Measurements from ENCODE around the gene IPO4.

DNA sequence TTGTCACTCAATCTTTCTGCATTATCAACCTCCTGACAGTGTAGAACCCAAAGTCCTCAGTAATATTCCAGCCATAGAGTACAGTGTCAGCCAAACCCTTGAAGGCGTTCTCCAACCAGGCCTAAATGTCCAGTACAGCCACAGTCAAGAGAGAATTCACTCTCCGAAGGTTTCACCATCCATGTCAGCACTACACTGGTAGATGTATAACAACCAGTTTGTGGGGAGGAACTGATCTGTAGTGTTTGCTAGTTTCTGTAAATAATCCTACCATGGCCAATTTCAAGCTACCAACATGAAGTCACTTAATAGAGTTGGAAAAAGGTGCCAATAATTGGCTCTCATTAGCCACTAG is 27.7 kb upstream of the IPO4 start:
- TF ChIP-seq, protein P1, sequence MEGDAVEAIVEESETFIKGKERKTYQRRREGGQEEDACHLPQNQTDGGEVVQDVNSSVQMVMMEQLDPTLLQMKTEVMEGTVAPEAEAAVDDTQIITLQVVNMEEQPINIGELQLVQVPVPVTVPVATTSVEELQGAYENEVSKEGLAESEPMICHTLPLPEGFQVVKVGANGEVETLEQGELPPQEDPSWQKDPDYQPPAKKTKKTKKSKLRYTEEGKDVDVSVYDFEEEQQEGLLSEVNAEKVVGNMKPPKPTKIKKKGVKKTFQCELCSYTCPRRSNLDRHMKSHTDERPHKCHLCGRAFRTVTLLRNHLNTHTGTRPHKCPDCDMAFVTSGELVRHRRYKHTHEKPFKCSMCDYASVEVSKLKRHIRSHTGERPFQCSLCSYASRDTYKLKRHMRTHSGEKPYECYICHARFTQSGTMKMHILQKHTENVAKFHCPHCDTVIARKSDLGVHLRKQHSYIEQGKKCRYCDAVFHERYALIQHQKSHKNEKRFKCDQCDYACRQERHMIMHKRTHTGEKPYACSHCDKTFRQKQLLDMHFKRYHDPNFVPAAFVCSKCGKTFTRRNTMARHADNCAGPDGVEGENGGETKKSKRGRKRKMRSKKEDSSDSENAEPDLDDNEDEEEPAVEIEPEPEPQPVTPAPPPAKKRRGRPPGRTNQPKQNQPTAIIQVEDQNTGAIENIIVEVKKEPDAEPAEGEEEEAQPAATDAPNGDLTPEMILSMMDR (IDR thresholded peaks at IDR 0.05; ENCODE audit: insufficient read depth, low read length): no peak
- TF ChIP-seq POLR2AphosphoS5 (IDR thresholded peaks at IDR 0.05; ENCODE audit: low read depth): no peak
- TF ChIP-seq GABPA (IDR thresholded peaks at IDR 0.05; ENCODE audit: low read depth): no peak

All from HL-60 (cell line).